Adrenal gland (tissue), 12 donors: Measurements from ENCODE around the gene MAJIN. TPM values are rescaled to one million over a fixed set of nuclear protein-coding genes. Genes with fewer than 3 reads are reported as not detected.

Experiments used
- DNase-seq, 7 donors: peaks; one replicate each; pipeline ENCODE4 v3.0.0-alpha.2; 2019 to 2020
- H3K27ac ChIP-seq, 5 donors: fragments of 200-600 bp; sonication (generic) in 4 of 5; 1 replicate in 3 of 5; 2 replicates in 2 of 5; pipeline versions ENCODE4 v1.5.1 to v1.8.0; 2016 to 2020; ENCODE audit warnings: mild to moderate bottlenecking in 1 of 5
- H3K27me3 ChIP-seq: fragments of 200-600 bp; 2 replicates; pipeline ENCODE4 v1.8.0; 2021
- H3K36me3 ChIP-seq, 2 donors: fragments of 200-600 bp; replicated peaks in 1 of 2; 1 replicate in 1 of 2; 2 replicates in 1 of 2; pipeline versions ENCODE4 v1.5.1 to v1.8.0; 2018 to 2022
- H3K4me1 ChIP-seq, 2 donors: fragments of 200-600 bp; replicated peaks in 1 of 2; 1 replicate in 1 of 2; 2 replicates in 1 of 2; pipeline versions ENCODE4 v1.5.1 to v1.8.0; 2018 to 2021
- H3K4me3 ChIP-seq, 4 donors: fragments of 200-600 bp; sonication (generic) in 3 of 4; one replicate each; pipeline ENCODE4 v1.5.1; 2016 to 2018
- H3K9me3 ChIP-seq, 3 donors: fragments of 200-600 bp; sonication (generic) in 1 of 3; replicated peaks in 1 of 3; 1 replicate in 2 of 3; 2 replicates in 1 of 3; pipeline versions ENCODE4 v1.5.1 to v1.8.0; 2016 to 2021
- CTCF ChIP-seq, 6 experiments: fragments of 450-650 bp in 4 of 6; fragments of 200-600 bp in 2 of 6; sonication (generic) in 1 of 6; IDR thresholded peaks; 1 replicate in 5 of 6; 2 replicates in 1 of 6; pipeline versions ENCODE4 v1.5.1 to v1.8.0; 2016 to 2021; ENCODE audit warnings: antibody characterized with exemption in 6 of 6, mild to moderate bottlenecking in 2 of 6, moderate library complexity in 1 of 6
- POLR2A ChIP-seq, 2 donors: fragments of 450-650 bp; IDR thresholded peaks; one replicate each; pipeline ENCODE4 v1.6.1; 2017; ENCODE audit warnings: antibody characterized with exemption in 2 of 2, mild to moderate bottlenecking in 2 of 2, moderate library complexity in 1 of 2
- WGBS, 4 donors: extraction: QIAGEN DNeasy Blood & Tissue Kit in 2 of 4; methylation state at CpG; one replicate each; pipeline versions ENCODE4 v1.1.5 to v1.1.7; 2013 to 2017; 5-methylcytosine and 5-hydroxymethylcytosine counted together
- intact Hi-C, 2 donors: fragments of 100-400 bp; cut with DNase I; formaldehyde crosslinking; loops; one replicate each; pipeline versions ENCODE4 v1.14.1 to v1.15.0; 2022 to 2023
- polyA plus RNA-seq, 3 donors: library from polyadenylated mRNA; stranded (reverse); fragments of 200-250 nt in 2 of 3; fragments of 350-450 nt in 1 of 3; fragmentation: Illumina TruSeq in 1 of 3; extraction: RNeasy Lipid Tissue Mini Kit (QIAGEN cat#74804) in 1 of 3; gene quantifications; one replicate each; pipeline ENCODE4 v1.2.3, GENCODE V29; 2013 to 2014
- total RNA-seq, 9 donors: library from RNA; depleted of rRNA in 4 of 9; stranded (reverse); fragments of >200 nt in 4 of 9; fragments of 120-200 nt in 1 of 9; fragmentation: NEBNext Ultra II Directional in 1 of 9; extraction: Animal tissue kit (Norgen Biotek cat#: 25700) in 1 of 9; gene quantifications; one replicate each; pipeline versions ENCODE4 v1.1.0 to v1.2.4, GENCODE V29; 2013 to 2023
- donor health status: healthy with polysubstance abuse.
- donor health status: Bipolar disorder and iron deficiency.
- donor health status: DM: yes; HTN: yes; CAD: no.
- donor health status: DM: no; HTN: no; CAD: no.
- donor health status: DM: no; HTN: no; CAD: no.
- donor health status: DM: yes; HTN: yes; CAD: no.

The MAJIN gene
- total and polyA plus RNA-seq, 12 donors = 0.24 to 0.29 TPM; not detected in 10

- no peak overlapping the region for H3K27ac ChIP-seq
- whole genome bisulfite sequencing, 4 donors = 92 to 98% (median 95%) methylated on average over 6 to 9 of the region's 9 CpGs
- H3K27me3 ChIP-seq = no peaks in the 10 kb centered on the region
- intact Hi-C loops = no loop called here
- H3K4me1 ChIP-seq = peaks cover 0 to 6% of the 10 kb centered on the region in 2 donors
- H3K9me3 ChIP-seq = no peaks in the 10 kb centered on the region
- no peak overlapping the region for H3K4me3 ChIP-seq
- DNase-seq = no peak
- H3K36me3 ChIP-seq = peaks cover 0 to 62% of the 10 kb centered on the region in 2 donors
- TF ChIP-seq POLR2A (IDR thresholded peaks at IDR 0.05) (no peak), CTCF (IDR thresholded peaks at IDR 0.05) (no peak)
Observed at GRCh38 chr11:64898076-64898445, 73.8 kb downstream of the MAJIN start.

- intact Hi-C loops = no loop called here
- peaks cover 0 to 6% of the 10 kb centered on the region in 2 donors for H3K4me1 ChIP-seq
- H3K27me3 ChIP-seq = no peaks in the 10 kb centered on the region
- peaks cover 0 to 57% of the 10 kb centered on the region in 2 donors for H3K36me3 ChIP-seq
- no peaks in the 10 kb centered on the region for H3K9me3 ChIP-seq
- TF ChIP-seq POLR2A (IDR thresholded peaks at IDR 0.05) (no peak), CTCF (IDR thresholded peaks at IDR 0.05) (no peak)
- 88 to 95% (median 94%) methylated on average over 5 to 19 of the region's 19 CpGs for WGBS, 4 donors
- H3K4me3 ChIP-seq = no peak overlapping the region
- H3K27ac ChIP-seq = no peak overlapping the region
- DNase-seq = no peak
Observed at GRCh38 chr11:64897381-64898075, 74.4 kb downstream of the MAJIN start.

- Histone ChIP-seq H3K9me3 (no peaks in the 10 kb centered on the region), H3K27me3 (no peaks in the 10 kb centered on the region), H3K4me3 (no peak overlapping the region), H3K27ac (no peak overlapping the region), H3K36me3 (peaks cover 0 to 47% of the 10 kb centered on the region in 2 donors), H3K4me1 (peaks cover 0 to 6% of the 10 kb centered on the region in 2 donors)
- 88 to 95% (median 93%) methylated on average over 11 to 14 of the region's 14 CpGs for WGBS, 4 donors
- intact Hi-C loops = no loop called here
- TF ChIP-seq POLR2A (IDR thresholded peaks at IDR 0.05) = no peak
- TF ChIP-seq CTCF (IDR thresholded peaks at IDR 0.05) = no peak
- DNase-seq = no peak
Observed at GRCh38 chr11:64896448-64897022, 75.4 kb downstream of the MAJIN start.

- Histone ChIP-seq H3K4me3 (no peak overlapping the region), H3K36me3 (peaks cover 0 to 32% of the 10 kb centered on the region in 2 donors), H3K27ac (no peak overlapping the region), H3K4me1 (peaks cover 0 to 6% of the 10 kb centered on the region in 2 donors), H3K9me3 (no peaks in the 10 kb centered on the region), H3K27me3 (no peaks in the 10 kb centered on the region)
- intact Hi-C loops = loop anchor here (5.0 kb wide), 1 partner anchor 48 kb away; no protein-coding TSS in a partner anchor
- 83 to 87% (median 84%) methylated on average over 21 to 39 of the region's 39 CpGs; no CpG with 5 or more reads in 1 of the 4 donors for WGBS, 4 donors
- no peak for DNase-seq
- TF ChIP-seq CTCF (IDR thresholded peaks at IDR 0.05) (no peak), POLR2A (IDR thresholded peaks at IDR 0.05) (no peak)
Observed at GRCh38 chr11:64894812-64895452, 77.0 kb downstream of the MAJIN start.
